ENCODE results near the gene TPBG.
A peak's percentile ranks its signal among the peaks of the same experiment; 100 is the strongest.

TPBG gene

DNA sequence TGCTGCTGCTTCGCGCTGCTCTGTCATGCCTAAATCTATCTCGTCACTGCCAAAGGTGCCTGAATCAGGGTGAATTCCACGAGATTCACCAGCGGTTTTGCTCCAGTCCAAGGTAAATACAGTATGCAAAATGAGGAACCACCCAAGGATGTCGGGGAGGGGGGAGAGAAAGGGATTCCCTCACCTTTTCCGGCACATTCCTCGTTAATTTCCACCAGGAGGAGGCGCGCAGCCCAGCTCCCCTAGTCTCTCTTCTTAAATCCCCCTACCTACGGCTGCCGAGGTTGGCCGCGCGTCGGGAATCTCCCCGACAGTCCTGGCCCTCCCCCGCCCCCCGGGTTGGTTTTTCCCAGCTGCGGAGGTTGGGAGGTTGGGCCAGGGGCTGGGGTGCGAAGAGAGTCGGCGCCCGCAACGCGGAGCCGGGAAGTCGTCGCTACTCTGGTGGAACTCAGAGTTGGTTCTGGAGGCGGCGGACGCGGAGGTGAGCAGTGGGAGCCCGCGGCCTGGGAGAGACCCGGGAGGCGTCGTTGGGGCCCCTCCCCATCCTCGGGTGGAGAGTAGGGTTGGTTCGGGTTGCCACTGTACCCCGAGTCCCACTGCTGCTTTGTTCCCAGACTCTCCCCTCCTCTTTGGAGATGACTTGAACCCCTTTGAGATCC is at the start of gene TPBG:
TPBG (plus strand) TSS at position 390 of the 659 bp plus-strand sequence. CDS start 1,145 bp downstream, outside the sequence.
- DNase-seq: peak; percentile 79

DNA sequence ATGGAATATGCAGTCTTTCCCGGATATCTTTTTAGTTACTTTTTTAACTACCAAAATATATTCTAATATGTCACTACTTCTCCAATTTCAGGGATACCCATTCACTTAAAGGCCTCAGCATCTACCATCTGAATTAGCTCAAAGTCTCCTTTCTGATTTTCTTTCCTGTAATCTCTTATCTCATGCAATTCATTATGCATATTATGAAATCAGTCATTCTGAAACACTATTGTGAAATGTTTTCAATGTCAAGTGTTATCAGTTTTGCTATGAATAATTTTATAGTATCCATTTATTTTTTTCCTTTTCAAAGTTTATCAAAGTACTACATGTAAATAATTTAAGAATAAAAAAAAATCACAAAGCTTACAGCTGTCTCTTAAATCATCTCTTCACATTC is 41.2 kb upstream of the TPBG start:
- no peak for DNase-seq

- no peak for DNase-seq
Observed at GRCh38 chr6:82329766-82330165, 33.9 kb upstream of the TPBG start.

- DNase-seq: no peak
Observed at GRCh38 chr6:82330171-82330804, 33.3 kb upstream of the TPBG start.

- DNase-seq: peak; percentile 65
Observed at GRCh38 chr6:82331031-82331773, 32.4 kb upstream of the TPBG start.

- no peak for DNase-seq
Observed at GRCh38 chr6:82333781-82334180, 29.8 kb upstream of the TPBG start.

GRCh38 chr6:82337688-82338257 is 25.8 kb upstream of the TPBG start:
- no peak for DNase-seq

GRCh38 chr6:82348130-82348529 is 15.5 kb upstream of the TPBG start:
- no peak for DNase-seq

DNA sequence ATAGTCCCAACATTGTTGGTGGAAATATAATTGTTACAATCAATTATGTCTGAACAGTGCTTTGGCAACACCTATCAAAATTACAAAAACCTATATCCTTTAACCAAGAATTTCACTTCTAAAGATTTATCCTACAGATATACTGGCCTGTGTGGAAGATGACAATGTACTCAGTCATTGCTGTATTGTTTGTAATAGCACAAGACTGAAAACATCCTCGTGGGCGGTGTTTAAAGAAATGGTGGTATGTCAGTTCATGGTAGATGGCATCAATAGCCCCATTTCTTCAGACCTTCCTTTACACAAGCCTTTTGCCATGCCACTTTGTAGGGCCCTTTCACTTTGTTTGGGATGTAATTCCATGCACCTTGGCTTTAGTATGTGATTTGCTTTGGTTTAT is 9.8 kb upstream of the TPBG start:
- DNase-seq: no peak

GRCh38 chr6:82360552-82360951 is 3.1 kb upstream of the TPBG start:
- no peak for DNase-seq

DNA sequence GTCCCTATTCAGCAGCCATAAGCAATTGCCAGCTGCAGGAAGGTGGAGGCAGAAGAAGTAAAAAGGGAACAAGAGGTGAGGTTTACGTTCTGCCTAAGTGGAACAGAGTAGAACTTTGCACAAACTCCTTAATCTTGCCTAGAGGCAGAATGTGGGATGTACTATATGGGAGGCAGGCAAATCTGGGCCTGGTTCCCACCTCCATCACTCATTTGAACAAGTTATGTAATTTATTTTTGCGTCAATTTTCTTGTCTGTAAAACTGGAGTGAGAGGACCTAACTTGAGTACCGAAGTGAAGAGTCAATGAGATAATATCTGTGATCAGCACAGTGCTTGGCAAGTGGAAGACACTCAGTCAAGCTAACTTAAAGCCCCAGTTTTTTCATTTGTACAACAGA is 2.0 kb upstream of the TPBG start:
- DNase-seq: no peak

DNA sequence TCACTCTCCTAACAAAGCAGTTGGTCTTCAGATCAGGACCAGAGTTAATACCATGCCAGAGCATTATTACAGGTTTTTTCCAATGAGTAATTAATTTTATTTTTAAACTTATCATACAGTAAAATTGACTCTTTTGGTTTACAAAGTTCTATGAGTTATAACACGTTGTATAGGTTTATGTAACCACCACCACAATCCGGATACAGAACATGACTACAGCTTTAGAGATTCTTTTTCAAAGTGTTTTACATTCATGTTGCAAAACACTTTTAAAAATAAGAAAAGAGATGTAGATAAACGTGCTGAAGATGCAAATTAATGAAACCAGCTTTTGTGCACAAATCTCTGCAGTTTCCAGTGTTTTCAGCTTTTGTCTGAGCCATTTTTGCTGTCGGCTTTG is 1.5 kb upstream of the TPBG start:
- no peak for DNase-seq

DNA sequence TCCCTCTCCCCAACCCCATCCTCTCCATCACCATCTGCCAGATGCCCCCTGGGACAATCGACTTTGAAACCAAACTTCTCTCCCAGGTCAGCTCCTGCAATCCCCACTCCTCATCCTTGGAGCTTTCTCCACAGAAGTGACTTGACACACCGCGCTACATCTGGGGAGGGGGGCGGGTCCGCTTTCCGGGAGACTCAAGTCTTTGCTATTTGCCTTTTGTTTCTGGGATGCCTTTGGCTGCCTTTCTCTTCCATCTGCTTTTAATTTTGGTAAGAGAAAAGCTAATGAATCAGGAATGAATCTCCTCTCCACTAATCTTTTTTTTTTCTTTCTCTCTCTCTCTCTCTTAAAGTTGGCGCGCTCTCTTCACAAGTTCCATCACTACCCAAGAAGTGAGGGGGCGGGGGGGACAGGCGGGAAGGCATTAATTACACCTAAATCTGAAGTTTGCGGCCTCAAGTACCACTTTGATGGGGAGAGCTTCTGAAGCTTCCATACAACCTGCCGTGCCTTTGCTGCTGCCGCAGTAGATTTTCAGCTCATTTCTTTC is 664 bp upstream of the TPBG start:
- DNase-seq: no peak

DNA sequence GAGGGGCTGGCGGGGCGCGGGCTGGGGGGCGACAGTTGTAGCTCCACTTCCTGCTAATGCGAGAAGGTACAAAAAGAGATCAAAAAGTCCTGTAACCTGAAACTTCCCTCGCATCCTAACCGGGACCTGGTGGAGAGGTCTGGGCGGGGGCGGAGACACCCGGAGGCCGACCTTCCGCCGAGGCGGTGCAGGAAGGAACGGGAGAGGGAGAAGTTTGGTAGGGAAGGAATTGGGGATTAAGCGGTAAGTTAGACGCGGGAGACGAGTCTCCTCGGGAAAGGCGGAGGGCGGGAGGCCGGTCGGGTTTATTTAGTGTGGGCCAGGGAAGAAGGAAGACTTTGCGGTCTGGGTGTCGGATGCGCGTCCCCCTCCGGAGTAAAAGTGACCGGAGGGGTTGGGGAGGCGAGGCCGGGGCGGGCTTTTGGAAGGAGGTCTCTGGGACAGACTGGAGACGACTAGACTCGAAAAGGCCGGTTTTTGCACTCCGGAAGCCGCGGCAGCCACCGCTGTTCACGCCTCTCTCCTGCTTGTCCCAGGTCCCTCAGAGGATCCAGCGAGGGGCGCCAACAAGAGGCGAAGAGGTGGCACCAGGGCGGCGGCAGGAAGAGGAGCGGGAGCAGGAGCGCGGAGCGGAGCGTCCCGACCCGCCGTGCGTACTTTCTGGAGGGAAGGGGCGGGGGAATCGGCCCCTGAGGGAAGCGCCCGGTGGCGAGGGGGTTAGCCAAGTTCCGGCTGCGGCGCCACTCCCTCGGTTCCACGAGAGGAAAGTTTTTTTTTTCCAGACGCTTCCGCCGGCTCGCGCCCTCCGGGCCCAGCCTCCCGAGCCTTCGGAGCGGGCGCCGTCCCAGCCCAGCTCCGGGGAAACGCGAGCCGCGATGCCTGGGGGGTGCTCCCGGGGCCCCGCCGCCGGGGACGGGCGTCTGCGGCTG is 734 bp downstream of the TPBG start:
- DNase-seq: peak; percentile 60

GRCh38 chr6:82365016-82365795 is 1.6 kb downstream of the TPBG start:
- DNase-seq: peak; percentile 43

DNA sequence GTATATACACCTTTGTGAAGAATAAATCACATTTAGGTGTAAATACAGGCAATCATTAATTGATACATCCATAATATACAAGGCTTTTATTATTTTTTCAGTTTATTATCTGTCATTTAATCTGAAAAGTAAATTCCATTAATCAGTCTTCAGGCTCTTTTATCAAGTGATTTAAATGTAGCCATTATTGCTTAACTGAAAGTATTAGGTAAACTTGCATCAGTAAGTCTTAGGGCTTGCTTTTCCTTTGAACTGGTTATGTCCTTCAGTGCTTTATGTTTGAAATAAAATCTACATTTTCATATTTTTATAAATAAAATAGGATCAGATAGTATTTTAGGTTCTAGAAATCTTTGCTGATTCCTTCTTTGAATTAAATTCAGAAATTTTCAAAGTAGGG is 4.1 kb downstream of the TPBG start:
- no peak for DNase-seq

DNA sequence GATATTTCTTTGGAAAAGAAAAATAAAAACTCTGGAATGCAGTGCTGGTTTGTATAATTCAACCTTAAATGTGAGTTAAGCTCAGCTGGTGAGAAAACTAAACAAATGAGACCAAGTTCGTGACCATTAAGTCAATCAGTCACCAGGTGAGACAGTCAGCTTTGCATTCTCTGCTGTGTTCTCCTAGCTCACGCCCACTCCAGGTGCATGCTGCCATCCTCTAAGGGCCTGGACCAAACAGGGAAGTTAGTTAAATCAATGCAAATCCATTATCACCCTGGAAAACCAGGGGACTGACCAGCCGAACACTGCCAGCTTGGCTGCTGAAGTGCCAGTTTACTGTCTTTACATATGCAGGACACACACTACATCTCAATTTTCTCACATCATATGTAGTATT is 7.2 kb downstream of the TPBG start:
- DNase-seq: no peak

DNA sequence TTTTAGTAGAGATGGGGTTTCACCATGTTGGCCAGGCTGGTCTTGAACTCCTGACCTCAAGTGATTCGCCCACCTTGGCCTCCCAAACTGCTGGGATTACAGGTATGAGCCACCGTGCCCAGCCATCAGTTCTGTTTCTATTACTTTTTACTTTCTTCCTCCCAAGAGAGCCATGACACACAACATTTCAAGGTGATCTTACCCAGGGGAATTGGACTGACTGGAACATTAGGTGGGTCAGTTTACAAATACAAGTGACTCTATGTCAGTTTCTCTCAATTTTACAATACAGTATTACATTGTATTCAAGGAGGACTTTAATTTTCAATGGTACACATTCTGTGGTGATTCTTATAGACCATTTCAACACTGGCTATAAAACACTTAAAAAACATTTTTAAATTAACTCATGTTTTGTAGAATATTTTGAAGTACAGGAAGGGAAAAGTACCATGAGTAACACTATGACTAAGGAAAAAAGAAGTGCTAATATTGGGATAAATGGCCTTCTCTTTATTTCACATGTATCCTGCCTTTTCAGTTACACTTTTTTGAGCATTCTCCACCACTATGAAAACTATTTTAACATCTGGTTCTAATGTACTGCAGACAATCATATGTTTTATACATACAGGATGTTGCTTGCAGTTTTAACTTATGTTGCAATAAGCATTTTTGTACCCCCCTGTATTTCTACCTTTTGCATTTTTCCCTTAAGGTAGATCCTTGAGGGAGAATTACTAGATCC is 8.4 kb downstream of the TPBG start:
- DNase-seq: no peak

DNA sequence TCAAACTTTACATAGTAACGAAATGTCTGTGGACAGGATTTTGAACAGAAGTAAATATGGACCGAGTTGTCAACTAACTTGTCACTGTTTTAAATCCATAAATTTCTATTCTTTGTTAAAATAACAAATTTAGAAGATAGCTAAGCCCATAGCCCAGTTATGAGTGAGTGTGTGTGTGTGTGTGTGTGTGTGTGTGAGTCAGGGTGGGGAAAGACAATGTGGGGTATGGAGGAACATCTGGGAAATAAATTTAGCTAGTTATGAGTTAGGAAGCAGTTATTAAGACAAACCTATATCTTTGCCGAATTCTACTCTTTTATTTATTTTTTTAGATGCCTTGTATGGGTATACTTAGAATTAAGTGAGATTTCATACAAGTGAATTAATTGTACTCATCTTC is 9.0 kb downstream of the TPBG start:
- DNase-seq: no peak

GRCh38 chr6:82374516-82374915 is 10.9 kb downstream of the TPBG start:
- no peak for DNase-seq

DNA sequence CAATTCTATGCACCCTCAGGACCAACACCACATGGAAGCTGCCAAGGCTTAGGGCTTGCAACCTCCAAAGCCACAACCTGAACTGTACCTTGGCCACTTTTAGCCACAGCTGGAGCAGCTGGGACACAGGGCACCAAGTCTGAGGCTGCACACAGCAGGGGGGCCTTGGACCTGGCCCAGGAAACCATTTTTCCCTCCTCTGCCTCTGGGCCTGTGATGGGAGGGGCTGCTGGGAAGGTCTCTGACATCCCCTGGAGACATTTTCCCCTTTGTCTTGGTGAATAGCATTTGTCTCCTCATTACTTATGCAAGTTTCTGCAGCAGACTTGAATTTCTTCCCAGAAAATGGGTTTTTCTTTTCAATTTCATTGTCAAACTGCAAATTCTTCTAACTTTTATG is 13.0 kb downstream of the TPBG start:
- DNase-seq: no peak

Data from kidney glomerular epithelial cell (primary cell).